Type B pancreatic cell (in vitro differentiated cells): Measurements from ENCODE around the gene RTL9. TPM values are rescaled to one million over a fixed set of nuclear protein-coding genes. Genes with fewer than 3 reads are reported as not detected.

Source experiments
- total RNA-seq: library from RNA; stranded (reverse); gene quantifications from 2 replicates; pipeline ENCODE4 v1.2.1, GENCODE V29; 2021; ENCODE audit warnings: low replicate concordance

RTL9 gene
- total RNA-seq, 1 donor from 2014 or later = 0.39 TPM

Other genes starting within 250 kb of the RTL9 start
- gene AMMECR1, start 40.8 kb upstream of the RTL9 start, total RNA-seq = 19.1 and 19.3 TPM in 2 replicates